Effector memory CD4-positive, alpha-beta T cell (primary cell): ENCODE data around the gene INTS15.

Experiments
- DNase-seq, 3 donors: peaks; one replicate each; pipeline ENCODE4 v3.0.0-alpha.2; 2020
- H3K27ac ChIP-seq: 2 replicates; pipeline ENCODE4 v1.7.0; 2013; ENCODE audit warnings: mild to moderate bottlenecking, low read length, moderate library complexity; ENCODE audit not compliant: insufficient read depth, poor library complexity, severe bottlenecking
- H3K27me3 ChIP-seq: replicated peaks from 2 replicates; pipeline ENCODE4 v1.7.0; 2013; ENCODE audit warnings: mild to moderate bottlenecking, low read length; ENCODE audit not compliant: insufficient read depth, control insufficient read depth, poor library complexity, severe bottlenecking
- H3K36me3 ChIP-seq: 2 replicates; pipeline ENCODE4 v1.7.0; 2013; ENCODE audit warnings: mild to moderate bottlenecking, low read length, moderate library complexity; ENCODE audit not compliant: control insufficient read depth, insufficient read depth
- H3K4me1 ChIP-seq: 2 replicates; pipeline ENCODE4 v1.7.0; 2013; ENCODE audit warnings: low read length, mild to moderate bottlenecking; ENCODE audit not compliant: control insufficient read depth, insufficient read depth, poor library complexity, severe bottlenecking
- H3K4me3 ChIP-seq: 2 replicates; pipeline ENCODE4 v1.7.0; 2013; ENCODE audit warnings: low read length, low read depth, mild to moderate bottlenecking; ENCODE audit not compliant: insufficient read depth, poor library complexity, severe bottlenecking
- H3K9me3 ChIP-seq: 2 replicates; pipeline ENCODE4 v1.7.0; 2013; ENCODE audit warnings: mild to moderate bottlenecking, low read length, moderate library complexity; ENCODE audit not compliant: control insufficient read depth

Gene INTS15

DNA sequence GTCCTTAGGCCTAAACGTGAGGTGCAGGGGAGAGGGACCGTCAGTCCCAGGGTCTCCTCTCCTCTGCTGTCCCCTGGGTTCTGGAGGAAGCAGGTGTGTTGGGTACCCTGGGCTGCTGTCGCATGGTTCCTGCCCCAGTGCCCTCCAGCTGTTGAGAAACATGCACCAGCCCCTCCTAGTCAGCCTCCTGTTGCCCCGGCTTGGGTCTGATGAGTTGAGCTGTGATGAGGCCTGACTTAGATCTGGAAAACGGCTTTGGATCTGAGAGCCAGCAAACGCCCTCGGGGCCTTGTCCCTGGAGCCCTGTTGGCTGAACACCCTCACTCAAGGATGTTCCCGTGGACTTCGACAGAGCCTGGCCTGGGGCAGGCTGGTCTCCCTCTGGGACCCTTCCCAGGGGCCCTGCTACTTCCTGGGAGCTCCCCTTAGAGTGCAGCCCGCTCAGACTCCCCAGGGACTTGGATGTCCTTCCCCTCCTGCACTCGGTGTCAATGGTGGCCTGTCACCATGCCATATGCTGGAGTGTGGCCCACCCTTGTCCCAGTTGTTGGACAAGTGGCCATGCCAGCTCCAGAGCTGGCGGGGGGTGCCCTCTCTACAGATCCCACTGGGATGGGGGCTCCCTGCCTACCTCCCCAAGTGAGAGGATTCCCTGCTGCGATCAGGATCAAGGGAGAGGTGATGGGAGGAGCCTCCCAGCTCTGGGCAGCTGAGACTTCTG is 59.6 kb downstream of the INTS15 start:
- H3K27ac ChIP-seq, result no peak overlapping the region
- H3K4me1 ChIP-seq, result no peaks in the 10 kb centered on the region
- DNase-seq, result no peak
- H3K4me3 ChIP-seq, result no peak overlapping the region
- peaks cover 68% of the 10 kb centered on the region for H3K36me3 ChIP-seq
- no peaks in the 10 kb centered on the region for H3K27me3 ChIP-seq
- H3K9me3 ChIP-seq, result no peaks in the 10 kb centered on the region

DNA sequence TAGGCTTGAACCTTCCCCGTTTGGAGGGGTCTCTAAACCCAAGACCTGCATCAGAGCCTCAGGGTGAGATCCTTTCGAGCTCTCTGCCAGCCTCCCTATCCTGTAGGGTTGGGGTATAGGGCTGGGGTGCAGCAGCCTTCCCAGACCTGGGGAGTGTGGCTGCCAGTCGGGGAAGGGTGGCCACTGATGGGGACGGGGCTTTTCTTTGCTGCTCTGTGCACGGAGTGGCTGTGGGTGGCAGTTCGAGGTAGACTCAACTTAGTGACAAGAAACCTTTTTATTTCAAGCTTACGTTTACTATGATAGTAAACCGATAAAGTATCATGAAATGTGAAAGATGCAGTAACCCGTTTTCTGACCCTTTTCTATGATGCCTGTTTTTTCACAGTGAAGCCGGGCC is 60.3 kb downstream of the INTS15 start:
- no peaks in the 10 kb centered on the region for H3K9me3 ChIP-seq
- H3K27ac ChIP-seq, result no peak overlapping the region
- H3K27me3 ChIP-seq, result no peaks in the 10 kb centered on the region
- H3K4me3 ChIP-seq, result no peak overlapping the region
- DNase-seq, result no peak
- H3K4me1 ChIP-seq, result no peaks in the 10 kb centered on the region
- H3K36me3 ChIP-seq, result peaks cover 64% of the 10 kb centered on the region

DNA sequence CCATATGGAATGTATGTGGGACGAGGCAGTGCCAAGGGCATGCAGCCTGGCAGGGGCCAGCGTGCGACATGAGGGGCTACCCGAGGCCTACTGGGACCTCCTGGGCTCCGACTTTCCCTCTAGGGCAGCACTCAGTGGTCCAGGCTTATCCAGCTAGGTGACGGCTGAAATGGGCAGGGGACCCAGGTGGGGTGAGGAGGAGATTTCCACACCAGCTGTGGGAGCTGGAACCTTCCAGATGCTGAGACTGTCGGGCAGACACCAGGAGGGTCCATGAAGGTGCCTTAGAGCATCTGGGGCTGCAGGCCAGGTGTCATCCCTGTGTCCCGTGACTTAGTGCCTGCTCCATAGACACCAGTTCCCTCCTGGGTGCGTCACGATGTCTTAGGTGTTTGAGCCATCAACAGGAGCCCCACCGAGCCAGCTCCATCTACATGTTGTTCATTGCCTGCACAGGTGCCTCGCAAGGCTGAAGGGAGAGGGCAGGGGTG is 60.7 kb downstream of the INTS15 start:
- DNase-seq, result no peak
- no peaks in the 10 kb centered on the region for H3K4me1 ChIP-seq
- H3K9me3 ChIP-seq, result no peaks in the 10 kb centered on the region
- no peak overlapping the region for H3K4me3 ChIP-seq
- peaks cover 67% of the 10 kb centered on the region for H3K36me3 ChIP-seq
- H3K27me3 ChIP-seq, result no peaks in the 10 kb centered on the region
- no peak overlapping the region for H3K27ac ChIP-seq

DNA sequence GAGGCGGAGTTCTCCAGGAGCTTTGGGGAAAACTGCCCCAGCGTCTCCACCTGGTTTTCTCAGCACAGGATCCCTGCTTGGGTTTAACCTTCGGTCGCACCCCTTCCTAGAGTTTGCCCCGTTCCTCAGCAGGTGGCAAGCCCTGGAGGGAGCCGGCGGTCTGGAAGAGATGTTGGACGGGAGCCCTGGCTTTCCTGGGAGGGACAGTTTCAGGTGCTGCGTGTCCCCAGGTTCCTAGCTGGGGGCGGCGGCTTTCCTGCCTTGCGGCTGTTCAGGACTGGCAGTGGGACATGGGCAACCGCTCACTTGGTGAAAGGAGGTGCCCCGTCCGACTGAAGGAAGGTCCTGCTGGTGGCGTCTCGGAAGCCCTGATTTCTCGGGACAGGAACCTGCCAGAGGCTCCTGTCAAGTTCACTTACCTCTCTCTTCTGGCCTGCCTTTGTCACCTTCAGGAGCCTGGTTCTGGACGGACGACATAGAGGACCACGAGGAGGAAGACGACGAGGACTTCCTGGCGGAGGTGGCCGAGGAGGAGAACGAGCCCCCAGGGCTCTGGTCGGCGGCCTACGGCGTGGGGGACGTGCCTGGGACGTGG is 62.1 kb downstream of the INTS15 start:
- H3K4me1 ChIP-seq, result no peaks in the 10 kb centered on the region
- H3K27me3 ChIP-seq, result no peaks in the 10 kb centered on the region
- no peak overlapping the region for H3K27ac ChIP-seq
- H3K4me3 ChIP-seq, result no peak overlapping the region
- no peaks in the 10 kb centered on the region for H3K9me3 ChIP-seq
- no peak for DNase-seq
- H3K36me3 ChIP-seq, result peaks cover 64% of the 10 kb centered on the region

DNA sequence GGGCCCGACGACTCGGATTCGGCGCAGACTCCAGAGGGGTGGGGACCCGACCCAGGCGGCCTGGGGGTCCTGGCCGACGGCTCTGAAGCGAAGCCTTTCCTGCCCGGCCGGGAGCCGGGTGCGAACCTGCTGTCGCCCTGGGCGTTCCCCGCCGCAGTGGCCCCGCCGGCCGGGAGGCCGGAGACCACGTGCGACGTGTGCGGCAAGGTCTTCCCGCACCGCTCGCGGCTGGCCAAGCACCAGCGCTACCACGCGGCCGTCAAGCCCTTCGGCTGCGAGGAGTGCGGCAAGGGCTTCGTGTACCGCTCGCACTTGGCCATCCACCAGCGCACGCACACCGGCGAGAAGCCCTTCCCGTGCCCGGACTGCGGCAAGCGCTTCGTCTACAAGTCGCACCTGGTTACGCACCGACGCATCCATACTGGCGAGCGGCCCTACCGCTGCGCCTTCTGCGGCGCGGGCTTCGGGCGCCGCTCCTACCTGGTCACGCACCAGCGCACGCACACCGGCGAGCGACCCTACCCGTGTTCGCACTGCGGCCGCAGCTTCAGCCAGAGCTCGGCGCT is 62.7 kb downstream of the INTS15 start:
- no peaks in the 10 kb centered on the region for H3K9me3 ChIP-seq

DNA sequence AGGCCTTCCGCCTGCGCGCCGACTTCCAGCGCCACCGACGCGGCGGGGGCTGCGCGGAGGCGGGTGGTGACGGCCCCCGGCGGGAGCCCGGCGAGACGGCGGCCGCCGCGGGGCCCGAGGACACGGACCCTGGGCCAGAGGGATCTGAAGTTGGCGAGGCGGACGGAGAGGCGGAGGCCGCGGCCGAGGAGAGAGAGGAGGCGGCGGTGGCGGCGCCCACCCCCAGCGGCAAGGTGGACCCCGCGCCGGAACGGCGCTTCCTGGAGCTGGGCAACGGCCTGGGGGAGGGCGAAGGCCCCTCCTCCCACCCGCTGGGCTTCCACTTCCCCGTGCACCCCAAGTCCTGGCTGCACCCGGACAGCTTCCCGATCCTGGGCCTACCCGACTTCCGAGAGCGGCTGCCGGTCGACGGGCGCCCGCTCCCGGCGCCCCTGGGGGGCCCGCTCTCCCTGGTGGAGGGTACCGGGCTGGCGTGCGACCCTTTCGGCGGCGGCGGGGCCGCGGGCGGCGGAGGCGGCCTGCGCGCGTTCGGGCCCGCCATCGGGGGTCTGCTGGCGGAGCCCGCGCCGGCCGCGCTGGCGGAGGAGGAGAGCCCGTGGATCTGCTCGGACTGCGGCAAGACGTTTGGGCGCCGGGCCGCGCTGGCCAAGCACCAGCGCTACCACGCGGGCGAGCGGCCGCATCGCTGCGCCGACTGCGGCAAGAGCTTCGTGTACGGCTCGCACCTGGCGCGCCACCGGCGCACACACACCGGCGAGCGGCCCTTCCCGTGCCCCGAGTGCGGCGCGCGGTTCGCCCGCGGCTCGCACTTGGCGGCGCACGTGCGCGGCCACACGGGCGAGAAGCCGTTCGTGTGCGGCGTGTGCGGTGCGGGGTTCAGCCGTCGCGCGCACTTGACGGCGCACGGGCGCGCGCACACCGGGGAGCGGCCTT is 63.5 kb downstream of the INTS15 start:
- H3K4me3 ChIP-seq, result no peak overlapping the region
- H3K9me3 ChIP-seq, result no peaks in the 10 kb centered on the region
- H3K27ac ChIP-seq, result no peak overlapping the region

More for the DNA sequence above, 62.7 kb downstream of the INTS15 start:
- H3K27ac ChIP-seq, result no peak overlapping the region
- no peak overlapping the region for H3K4me3 ChIP-seq
- no peaks in the 10 kb centered on the region for H3K27me3 ChIP-seq
- no peak for DNase-seq
- H3K36me3 ChIP-seq, result peaks cover 60% of the 10 kb centered on the region
- no peaks in the 10 kb centered on the region for H3K4me1 ChIP-seq

DNA sequence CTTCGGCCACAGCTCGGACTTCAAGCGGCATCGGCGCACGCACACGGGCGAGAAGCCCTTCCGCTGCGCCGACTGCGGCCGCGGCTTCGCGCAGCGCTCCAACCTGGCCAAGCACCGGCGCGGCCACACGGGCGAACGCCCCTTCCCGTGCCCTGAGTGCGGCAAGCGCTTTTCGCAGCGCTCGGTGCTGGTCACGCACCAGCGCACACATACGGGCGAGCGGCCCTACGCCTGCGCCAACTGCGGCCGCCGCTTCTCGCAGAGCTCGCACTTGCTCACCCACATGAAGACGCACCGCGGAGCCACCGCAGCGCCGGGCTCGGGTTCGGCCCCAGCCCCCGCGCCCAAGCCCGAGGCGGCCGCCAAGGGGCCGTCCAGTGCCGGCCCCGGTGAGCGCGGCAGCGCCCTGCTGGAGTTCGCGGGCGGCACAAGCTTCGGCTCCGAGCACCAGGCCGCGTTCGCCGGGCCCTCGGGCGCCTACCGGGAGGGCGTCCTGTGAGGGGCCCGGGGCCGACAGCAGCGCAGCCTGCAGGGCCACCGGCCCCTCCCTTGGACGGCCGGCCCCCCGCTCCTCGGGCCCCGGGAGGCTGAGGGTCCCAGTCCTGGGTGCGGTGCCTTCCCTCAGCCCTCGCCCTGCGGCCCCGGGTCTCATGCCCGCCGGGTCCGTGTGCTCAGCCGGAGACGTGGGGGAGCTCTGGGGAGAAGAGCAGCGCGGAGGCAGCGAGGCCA is 64.5 kb downstream of the INTS15 start:
- no peak for DNase-seq
- no peaks in the 10 kb centered on the region for H3K27me3 ChIP-seq
- no peaks in the 10 kb centered on the region for H3K4me1 ChIP-seq
- H3K36me3 ChIP-seq, result peaks cover 44% of the 10 kb centered on the region
- no peak overlapping the region for H3K27ac ChIP-seq
- H3K4me3 ChIP-seq, result no peak overlapping the region
- no peaks in the 10 kb centered on the region for H3K9me3 ChIP-seq

More for the DNA sequence above, 63.5 kb downstream of the INTS15 start:
- H3K36me3 ChIP-seq, result peaks cover 53% of the 10 kb centered on the region
- no peaks in the 10 kb centered on the region for H3K27me3 ChIP-seq
- no peaks in the 10 kb centered on the region for H3K4me1 ChIP-seq
- no peak for DNase-seq

DNA sequence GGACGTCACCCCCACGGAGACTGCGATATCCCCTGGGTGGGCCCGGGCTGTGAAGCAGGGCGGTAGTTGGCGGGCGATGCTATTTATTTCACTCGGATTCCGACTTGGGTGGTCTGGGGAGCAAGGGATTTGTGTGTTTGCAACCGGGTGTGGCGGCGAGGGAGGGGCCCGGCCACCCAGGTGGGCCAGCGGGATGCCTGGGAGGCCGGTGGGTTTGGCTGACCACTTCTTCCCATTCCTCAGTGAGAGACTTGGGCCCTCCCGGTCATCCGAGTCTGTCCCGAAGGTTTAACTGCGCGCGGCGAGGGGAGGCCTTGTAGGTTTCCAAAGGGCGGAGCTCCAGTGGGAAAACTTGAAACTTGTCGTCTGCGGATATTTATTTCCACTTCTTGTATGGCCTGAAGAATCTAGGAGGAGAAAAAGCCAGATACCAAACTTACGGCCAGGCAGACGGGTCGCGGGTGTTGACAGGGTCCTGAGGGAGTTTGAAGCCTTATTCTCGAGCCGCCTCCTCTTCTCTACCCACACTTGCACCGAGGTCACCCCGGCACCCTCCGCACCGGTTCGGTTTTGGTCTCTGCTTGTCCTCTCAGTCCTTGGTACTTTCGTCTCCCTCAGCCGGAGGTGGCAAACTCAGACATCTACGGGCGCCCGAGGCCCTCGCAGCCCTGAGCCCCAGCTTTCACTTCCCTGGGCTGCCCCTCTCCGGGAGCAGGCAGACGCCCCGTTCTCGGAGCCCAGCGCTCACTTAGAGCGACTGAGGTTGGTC is 65.2 kb downstream of the INTS15 start:
- Histone ChIP-seq H3K4me1 (no peaks in the 10 kb centered on the region), H3K27ac (no peak overlapping the region), H3K27me3 (no peaks in the 10 kb centered on the region), H3K9me3 (no peaks in the 10 kb centered on the region), H3K4me3 (no peak overlapping the region), H3K36me3 (peaks cover 36% of the 10 kb centered on the region)
- DNase-seq, result no peak
